GM13977 (cell line): ENCODE data around the gene SMIM28.

Source experiments
- DNase-seq: peaks from one replicate; pipeline ENCODE4 v3.0.0; 2012; ENCODE audit warnings: low spot score
- CTCF ChIP-seq: IDR thresholded peaks from 2 replicates; pipeline ENCODE4 v1.5.1; 2012; ENCODE audit warnings: mild to moderate bottlenecking, control low read depth; ENCODE audit not compliant: insufficient read depth; ENCODE audit errors: extremely low read depth, missing control alignments
- in situ Hi-C: fragments of 300-500 bp; cut with MboI; formaldehyde crosslinking; loops from one replicate; pipeline ENCODE4 v1.12.0; 2022; ENCODE audit warnings: low sequenced_read_pairs, low pct_unique_long_range_greater_than_20kb, mixed read lengths, inconsistent platforms; ENCODE audit not compliant: unreplicated experiment

The SMIM28 gene

GRCh38 chr6:138336221-138336620 lies 41.5 kb upstream of the SMIM28 start:
- no peak for TF ChIP-seq CTCF
- in situ Hi-C loops: no loop called here
- no peak for DNase-seq

GRCh38 chr6:138337076-138337475 lies 40.6 kb upstream of the SMIM28 start:
- in situ Hi-C loops: no loop called here
- no peak for TF ChIP-seq CTCF
- no peak for DNase-seq

DNA sequence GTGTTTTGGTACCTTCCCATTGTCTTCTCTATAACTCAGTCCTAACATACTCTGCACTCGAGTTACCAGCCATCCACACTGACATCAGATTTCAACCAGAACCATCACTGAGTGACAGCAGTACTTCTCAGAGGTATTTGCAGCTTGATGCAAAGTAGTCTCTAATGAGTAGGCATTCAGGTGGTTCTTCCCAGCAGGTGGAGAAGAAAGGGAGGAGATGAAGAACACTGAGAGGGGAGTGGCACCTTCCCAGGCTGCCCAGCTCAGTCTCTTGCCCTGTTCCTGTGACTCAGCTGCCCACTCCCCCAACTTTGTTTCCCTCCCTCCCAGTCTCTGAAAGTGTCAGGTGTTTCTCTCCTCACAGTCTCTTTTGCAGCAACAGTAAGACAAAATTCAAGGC lies 38.7 kb upstream of the SMIM28 start:
- in situ Hi-C loops: no loop called here
- no peak for TF ChIP-seq CTCF

DNA sequence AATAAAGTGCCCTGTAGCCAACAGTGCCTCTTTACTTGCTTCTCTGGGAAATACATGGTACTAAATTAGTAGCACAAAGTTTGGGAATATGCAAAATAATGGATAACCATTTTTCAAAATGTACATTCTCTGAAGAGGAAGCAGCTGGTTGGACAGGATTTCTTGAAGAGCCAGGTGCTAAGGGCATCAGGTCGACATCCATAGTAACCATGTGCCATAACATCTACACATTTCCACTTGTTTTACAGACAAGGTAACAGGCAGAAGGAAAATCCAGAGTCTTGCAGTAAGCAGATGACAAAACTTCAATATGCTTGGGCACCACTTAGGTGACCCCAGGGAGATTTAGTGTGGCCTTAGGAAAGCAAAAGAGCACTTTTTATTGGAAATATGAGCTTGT lies 36.5 kb upstream of the SMIM28 start:
- DNase-seq: no peak
- in situ Hi-C loops: no loop called here
- no peak for TF ChIP-seq CTCF

More for the DNA sequence above, 38.7 kb upstream of the SMIM28 start:
- no peak for DNase-seq

GRCh38 chr6:138343112-138343511 lies 34.6 kb upstream of the SMIM28 start:
- no peak for DNase-seq
- in situ Hi-C loops: no loop called here

DNA sequence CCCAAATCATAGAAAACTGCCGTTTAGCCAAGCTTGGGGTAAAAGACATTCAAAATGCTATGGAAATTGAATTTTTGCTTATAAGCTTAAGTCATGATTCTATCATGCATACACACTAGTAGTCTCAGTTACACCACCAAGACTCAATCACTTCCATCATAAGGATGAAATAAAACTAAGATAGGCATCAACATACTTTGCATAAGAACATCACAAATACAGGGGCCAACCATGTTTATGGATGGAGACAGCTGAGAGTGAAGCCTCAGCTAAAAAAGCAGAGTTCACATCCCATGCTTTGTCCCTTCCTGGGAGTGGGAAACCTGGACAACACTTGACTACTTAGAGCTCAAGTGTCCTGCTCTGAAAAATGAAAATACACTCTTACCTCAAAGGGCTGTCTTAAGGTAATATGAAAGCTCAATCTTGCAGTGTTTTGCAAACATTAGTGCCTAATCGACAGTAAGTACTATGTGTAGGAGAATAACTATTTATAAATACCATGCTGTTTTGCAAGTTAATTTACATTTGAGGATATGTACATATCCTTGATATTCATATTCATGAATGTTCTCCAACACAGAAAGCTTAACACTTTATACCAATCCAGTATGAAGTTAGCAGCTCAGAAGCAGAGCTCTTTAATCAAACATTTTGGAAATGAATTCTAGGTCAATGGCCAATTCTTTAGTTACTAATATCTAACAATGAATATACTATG lies 32.0 kb upstream of the SMIM28 start:
- in situ Hi-C loops: no loop called here
- TF ChIP-seq CTCF: no peak
- no peak for DNase-seq

More at GRCh38 chr6:138343112-138343511, 34.6 kb upstream of the SMIM28 start:
- TF ChIP-seq CTCF: no peak
